Spinal cord (tissue), 10 donors: ENCODE data around the gene STK17B. TPM values are rescaled to one million over a fixed set of nuclear protein-coding genes. Genes with fewer than 3 reads are reported as not detected.
"Not testable (repeated sequence)": the region's sequence is repeated elsewhere in the genome, so short reads cannot be mapped to it uniquely, and the experiment has no call there.

Experiments used
- DNase-seq, 6 donors: peaks; one replicate each; pipeline versions ENCODE4 v3.0.0 to v3.0.0-alpha.2; 2013 to 2015; ENCODE audit warnings: low spot score in 6 of 6, low read depth in 4 of 6
- H3K27ac ChIP-seq: one replicate; pipeline ENCODE4 v1.5.1; 2013; ENCODE audit warnings: low read depth, low read length, control low read depth
- H3K27me3 ChIP-seq: one replicate; pipeline ENCODE4 v1.6.1; 2013; ENCODE audit warnings: low read length; ENCODE audit not compliant: control insufficient read depth, insufficient read depth
- H3K36me3 ChIP-seq: one replicate; pipeline ENCODE4 v1.6.1; 2013; ENCODE audit warnings: low read length; ENCODE audit not compliant: control insufficient read depth, insufficient read depth
- H3K4me1 ChIP-seq: one replicate; pipeline ENCODE4 v1.6.1; 2013; ENCODE audit warnings: low read length; ENCODE audit not compliant: control insufficient read depth, insufficient read depth
- H3K4me3 ChIP-seq: one replicate; pipeline ENCODE4 v1.5.1; 2013; ENCODE audit warnings: low read depth, low read length, control low read depth
- H3K9me3 ChIP-seq: one replicate; pipeline ENCODE4 v1.6.1; 2013; ENCODE audit warnings: low read length; ENCODE audit not compliant: control insufficient read depth, insufficient read depth
- WGBS: methylation state at CpG from one replicate; pipeline ENCODE4 v1.1.5; 2013; ENCODE audit warnings: missing lambda C conversion rate; ENCODE audit not compliant: insufficient coverage; 5-methylcytosine and 5-hydroxymethylcytosine counted together
- polyA plus RNA-seq, 2 donors: library from polyadenylated mRNA; unstranded; fragments of 120-200 nt; gene quantifications; one replicate each; pipeline ENCODE4 v1.2.1, GENCODE V29; 2013; ENCODE audit not compliant: insufficient read length in 2 of 2
- total RNA-seq, 2 donors: library from RNA; depleted of rRNA in 1 of 2; stranded (reverse); fragments of 120-200 nt in 1 of 2; fragments of >200 nt in 1 of 2; gene quantifications; one replicate each; pipeline versions ENCODE4 v1.2.3 to v1.2.4, GENCODE V29; 2013 to 2014
- donor health status: healthy.

The STK17B gene
- total and polyA plus RNA-seq, 4 donors: 8.1 to 29.4 (median 10.7) TPM

DNA sequence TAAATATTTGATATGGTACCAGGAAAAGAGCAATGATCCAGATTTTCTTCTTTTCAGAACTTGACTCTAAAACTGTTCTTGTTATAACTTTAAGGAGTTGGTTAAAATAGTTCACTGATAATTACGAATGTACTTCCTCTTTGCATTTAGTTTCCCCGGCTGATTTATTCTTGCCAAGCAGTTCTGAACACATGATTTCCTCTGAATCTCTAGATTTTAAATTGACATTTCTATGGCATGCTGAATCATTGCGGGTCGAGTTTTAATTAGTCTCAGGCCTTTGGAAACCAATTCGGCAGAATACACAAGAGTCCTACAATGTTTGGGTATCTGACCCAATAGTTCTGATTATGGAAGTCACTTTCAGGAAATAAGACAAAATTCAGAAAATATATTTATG, 65.4 kb downstream of the STK17B start:
- H3K36me3 ChIP-seq: no peaks in the 10 kb centered on the region
- 60% methylated on average over 1 of the region's 5 CpGs for WGBS
- no peak for DNase-seq
- no peaks in the 10 kb centered on the region for H3K4me1 ChIP-seq
- H3K9me3 ChIP-seq: no peaks in the 10 kb centered on the region
- H3K27me3 ChIP-seq: no peaks in the 10 kb centered on the region
- no peak overlapping the region for H3K4me3 ChIP-seq
- H3K27ac ChIP-seq: no peak overlapping the region

DNA sequence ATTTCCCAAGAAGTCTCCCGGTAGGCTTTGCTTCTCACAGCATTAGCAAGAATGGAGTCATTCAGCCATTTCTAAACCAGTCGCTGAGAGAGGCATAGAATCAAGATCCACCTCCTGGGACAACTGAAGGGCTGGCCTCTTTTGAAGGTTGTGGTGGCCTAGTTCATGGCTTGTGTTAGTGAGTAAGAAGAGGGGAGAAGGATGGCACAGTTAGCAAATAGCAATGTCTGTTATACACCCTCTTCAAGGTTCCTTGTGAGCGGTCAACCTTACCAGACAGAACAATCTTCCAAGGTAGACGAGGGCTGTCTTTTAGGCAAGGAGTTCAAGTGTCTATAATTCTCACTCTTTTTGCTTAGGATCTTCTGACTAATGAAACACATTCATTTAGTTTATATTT, 67.3 kb downstream of the STK17B start:
- Histone ChIP-seq H3K4me1 (no peaks in the 10 kb centered on the region), H3K27me3 (no peaks in the 10 kb centered on the region), H3K36me3 (no peaks in the 10 kb centered on the region), H3K4me3 (no peak overlapping the region), H3K9me3 (no peaks in the 10 kb centered on the region), H3K27ac (no peak overlapping the region)
- DNase-seq: no peak
- WGBS: 83% methylated on average over 2 of the region's 4 CpGs

DNA sequence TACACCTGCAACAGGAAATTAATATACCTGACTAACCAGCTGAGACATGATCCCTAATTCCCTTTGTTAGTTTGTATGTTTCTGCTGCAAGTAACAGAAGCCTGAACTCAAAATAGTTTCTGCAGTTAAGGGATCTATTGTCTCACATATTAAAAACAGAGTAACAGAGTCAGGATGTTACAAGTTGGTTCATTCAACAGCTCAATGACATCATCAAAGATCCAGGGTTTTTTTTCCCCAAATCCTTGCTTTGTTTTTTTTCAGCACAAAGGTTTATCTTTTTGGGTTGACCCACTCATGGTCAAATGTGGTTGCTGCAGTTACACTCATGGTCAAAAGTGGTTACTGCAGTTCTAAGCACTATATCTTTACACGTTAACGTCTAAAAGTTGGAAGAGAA, 67.8 kb downstream of the STK17B start:
- Histone ChIP-seq H3K27me3 (no peaks in the 10 kb centered on the region), H3K4me3 (no peak overlapping the region), H3K9me3 (no peaks in the 10 kb centered on the region), H3K27ac (no peak overlapping the region), H3K36me3 (no peaks in the 10 kb centered on the region), H3K4me1 (no peaks in the 10 kb centered on the region)
- DNase-seq: no peak
- WGBS: 100% methylated on average over 2 of the region's 2 CpGs

DNA sequence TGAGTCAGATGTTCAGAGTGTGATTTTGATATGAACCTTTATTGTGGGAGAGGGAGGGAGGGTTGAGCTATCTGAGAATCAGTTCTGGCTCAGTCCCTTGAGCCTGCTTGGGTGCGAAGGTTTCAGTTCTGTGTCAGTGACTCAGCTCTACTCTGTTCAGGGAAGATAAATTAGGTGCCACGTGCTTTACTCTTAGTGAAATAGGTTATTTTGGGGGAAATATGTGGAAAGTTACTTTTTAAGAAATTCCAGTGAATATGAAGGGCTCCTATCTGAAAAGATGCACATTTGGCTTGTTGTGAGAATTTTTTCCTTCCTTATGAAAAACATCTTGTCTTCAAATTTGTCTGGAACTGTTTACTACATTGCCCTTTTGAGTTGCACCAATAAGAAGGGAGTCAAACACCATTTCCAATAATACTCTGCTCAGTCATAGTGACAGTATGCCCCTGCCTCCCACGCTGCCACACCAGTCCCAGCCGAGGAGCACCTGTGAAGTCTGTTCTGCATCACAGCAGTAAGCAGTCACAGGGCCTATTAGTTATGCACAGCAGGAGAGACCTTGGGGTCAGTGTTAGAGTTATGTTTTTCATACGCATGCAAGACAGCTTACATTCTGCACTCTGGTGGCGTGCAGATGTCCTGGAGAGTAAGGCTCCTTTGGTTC, 69.9 kb downstream of the STK17B start:
- H3K9me3 ChIP-seq: no peaks in the 10 kb centered on the region
- H3K27ac ChIP-seq: no peak overlapping the region
- no peaks in the 10 kb centered on the region for H3K36me3 ChIP-seq
- H3K27me3 ChIP-seq: no peaks in the 10 kb centered on the region
- H3K4me1 ChIP-seq: no peaks in the 10 kb centered on the region
- WGBS: 49% methylated on average over 4 of the region's 6 CpGs
- no peak overlapping the region for H3K4me3 ChIP-seq
- no peak for DNase-seq

DNA sequence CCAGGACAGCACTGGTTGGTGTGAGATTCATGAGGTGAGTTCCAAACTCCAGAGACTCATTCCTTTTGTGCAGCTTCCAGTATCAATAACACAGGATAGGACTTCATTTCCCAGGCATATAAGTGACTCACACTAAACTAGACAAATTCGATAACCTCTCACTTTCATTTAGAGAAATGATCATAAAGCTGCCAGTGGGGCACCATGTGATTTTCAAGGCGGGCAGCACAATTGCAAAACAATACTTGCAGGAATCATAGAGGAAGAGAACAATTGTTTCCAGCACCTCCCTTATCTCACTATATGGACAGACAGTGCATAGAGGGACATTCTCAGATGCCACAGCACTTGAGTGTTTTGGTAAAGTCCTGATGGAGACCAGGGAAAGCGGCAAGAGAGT, 71.5 kb downstream of the STK17B start:
- Histone ChIP-seq H3K27ac (no peak overlapping the region), H3K9me3 (no peaks in the 10 kb centered on the region), H3K36me3 (no peaks in the 10 kb centered on the region), H3K4me1 (no peaks in the 10 kb centered on the region), H3K4me3 (no peak overlapping the region), H3K27me3 (no peaks in the 10 kb centered on the region)
- DNase-seq: peak in 1 of 6 donors; percentile 8
- WGBS: 100% methylated on average over 1 of the region's 3 CpGs

DNA sequence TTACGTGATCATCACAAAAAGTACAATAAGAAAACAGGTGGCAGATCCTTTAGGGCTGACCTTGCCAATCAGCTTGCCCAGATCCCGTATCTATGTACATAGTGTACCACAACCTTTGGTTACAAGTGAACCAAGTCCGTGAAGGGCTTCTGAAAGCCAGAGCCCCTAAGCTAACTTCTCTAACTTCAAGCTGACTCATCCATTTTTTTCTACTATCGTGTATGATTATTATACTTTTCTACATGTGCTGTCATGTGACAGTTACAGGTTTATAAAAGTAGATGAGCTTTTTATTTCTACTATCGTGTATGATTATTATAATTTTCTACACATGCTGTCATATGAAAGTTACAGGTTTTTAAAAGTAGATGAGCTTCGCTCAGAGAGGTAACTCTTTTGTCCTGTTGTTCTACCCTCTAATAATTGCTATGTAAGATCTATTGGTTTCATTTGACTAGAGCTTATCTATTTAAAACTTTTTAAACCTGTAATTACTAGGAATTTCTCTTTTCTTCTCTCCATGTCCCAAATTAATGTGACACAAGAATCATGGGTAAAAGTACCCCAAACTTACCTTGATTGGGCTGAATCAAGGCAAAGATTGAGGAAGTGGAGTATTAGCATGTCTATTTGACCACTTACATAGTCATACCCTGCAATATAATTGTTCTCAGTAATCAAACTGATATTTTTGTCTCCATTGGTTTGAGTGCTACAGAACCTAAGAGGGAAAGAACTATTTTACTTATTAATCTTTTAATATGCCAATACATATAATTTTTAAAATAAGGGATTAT, 73.3 kb downstream of the STK17B start:
- H3K36me3 ChIP-seq: no peaks in the 10 kb centered on the region
- no peaks in the 10 kb centered on the region for H3K4me1 ChIP-seq
- H3K4me3 ChIP-seq: no peak overlapping the region
- DNase-seq: no peak
- WGBS: 92% methylated on average over 2 of the region's 6 CpGs
- no peaks in the 10 kb centered on the region for H3K27me3 ChIP-seq
- H3K9me3 ChIP-seq: no peaks in the 10 kb centered on the region
- H3K27ac ChIP-seq: no peak overlapping the region

DNA sequence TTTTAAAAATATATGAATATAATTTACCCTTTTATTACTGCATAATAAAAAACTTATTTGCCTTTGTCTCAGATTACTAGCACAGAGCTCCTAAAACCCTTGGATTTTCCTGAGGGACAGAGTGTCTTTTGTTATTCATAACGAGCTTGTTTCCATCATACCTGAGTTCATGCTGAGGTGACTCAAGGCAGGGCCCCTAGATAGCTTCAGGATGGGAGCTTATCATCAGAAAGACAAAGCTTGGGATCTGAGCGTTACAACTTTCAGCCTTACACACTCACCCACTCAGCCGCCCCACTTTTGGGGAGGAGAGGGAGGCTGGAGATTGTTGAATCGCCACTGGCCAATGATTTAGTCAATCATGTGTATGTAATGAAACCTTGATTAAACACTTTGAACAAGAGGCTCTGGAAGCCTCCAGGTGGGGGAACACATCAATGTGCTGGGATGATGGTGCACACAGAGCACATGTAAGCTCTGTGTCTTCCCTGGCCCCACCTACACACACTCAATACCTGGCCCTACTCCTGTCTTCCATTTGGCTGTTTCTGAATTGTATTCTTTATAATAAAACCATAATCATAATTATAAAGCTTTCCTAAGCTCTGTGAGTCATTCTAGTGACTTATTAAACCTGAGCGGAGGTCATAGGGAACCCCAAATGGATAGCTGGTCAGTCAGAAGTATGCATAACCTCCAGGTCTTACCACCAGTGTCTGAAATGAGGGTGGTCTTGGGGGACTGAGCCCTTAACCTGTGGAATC, 74.2 kb downstream of the STK17B start:
- Histone ChIP-seq H3K27me3 (no peaks in the 10 kb centered on the region), H3K4me1 (no peaks in the 10 kb centered on the region), H3K9me3 (no peaks in the 10 kb centered on the region), H3K4me3 (no peak overlapping the region), H3K27ac (no peak overlapping the region), H3K36me3 (no peaks in the 10 kb centered on the region)
- 60% methylated on average over 1 of the region's 5 CpGs for WGBS
- no peak for DNase-seq

DNA sequence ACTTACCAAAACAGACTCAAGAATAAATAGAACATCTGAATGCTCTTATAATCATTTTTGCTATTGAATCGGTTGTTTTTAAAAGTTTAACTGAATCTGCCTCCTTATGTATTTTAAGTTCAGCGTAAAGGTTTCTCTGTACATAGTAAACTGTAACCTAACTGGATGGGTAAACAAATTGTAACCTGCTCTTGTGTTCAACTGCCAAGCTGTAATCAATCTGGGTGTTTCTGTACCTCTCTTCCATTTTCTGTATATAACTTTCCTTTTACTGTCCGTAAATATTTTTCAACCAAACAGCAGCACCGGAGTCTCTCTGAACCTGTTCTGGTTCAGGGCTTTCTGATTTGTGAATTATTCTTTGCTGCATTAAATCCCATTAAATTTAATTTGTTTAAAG, 75.1 kb downstream of the STK17B start:
- DNase-seq: no peak
- Histone ChIP-seq H3K4me3 (no peak overlapping the region), H3K27ac (no peak overlapping the region), H3K4me1 (no peaks in the 10 kb centered on the region), H3K36me3 (no peaks in the 10 kb centered on the region), H3K9me3 (no peaks in the 10 kb centered on the region), H3K27me3 (no peaks in the 10 kb centered on the region)
- no CpG with 5 or more reads among the region's 4 CpGs for WGBS

DNA sequence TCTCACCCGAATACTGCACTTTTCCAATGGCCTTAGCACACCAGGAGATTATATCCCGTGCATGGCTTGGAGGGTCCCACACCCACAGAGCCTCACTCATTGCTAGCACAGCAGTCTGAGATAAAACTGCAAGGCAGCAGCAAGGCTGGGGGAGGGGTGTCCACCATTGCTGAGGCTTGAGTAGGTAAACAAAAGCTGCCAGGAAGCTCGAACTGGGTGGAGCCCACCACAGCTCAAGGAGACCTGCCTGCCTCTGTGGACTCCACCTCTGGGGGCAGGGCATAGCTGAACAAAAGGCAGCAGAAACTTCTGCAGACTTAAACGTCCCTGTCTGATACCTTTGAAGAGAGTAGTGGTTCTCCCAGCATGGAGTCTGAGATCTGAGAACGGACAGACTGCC, 81.9 kb downstream of the STK17B start:
- H3K27ac ChIP-seq, H3K27me3 ChIP-seq: not testable (repeated sequence)
- 90% methylated on average over 2 of the region's 5 CpGs for WGBS

More for the DNA sequence above, 81.9 kb downstream of the STK17B start:
- not testable (repeated sequence) for DNase-seq, H3K36me3 ChIP-seq, H3K4me3 ChIP-seq, H3K9me3 ChIP-seq, H3K4me1 ChIP-seq
